CD14-positive monocyte (primary cell): ENCODE results near the gene CTBP2. TPM values are rescaled to one million over a fixed set of nuclear protein-coding genes. Genes with fewer than 3 reads are reported as not detected.

Source experiments
- DNase-seq, 3 donors: peaks; one replicate each; pipeline ENCODE4 v3.0.0-alpha.2; 2011 to 2022
- H2AFZ ChIP-seq: 2 replicates; pipeline ENCODE4 v1.6.0; 2012; ENCODE audit warnings: mild to moderate bottlenecking, low read depth, low read length, inconsistent platforms; ENCODE audit not compliant: insufficient read depth, poor library complexity, severe bottlenecking
- H3K27ac ChIP-seq, 2 donors: 1 replicate in 1 of 2; 2 replicates in 1 of 2; pipeline ENCODE4 v1.5.1; 2012 to 2013; ENCODE audit warnings: low read length in 2 of 2, control low read depth in 1 of 2, inconsistent platforms in 1 of 2, low read depth in 1 of 2, mild to moderate bottlenecking in 1 of 2
- H3K27me3 ChIP-seq, 2 donors: one replicate each; pipeline versions ENCODE4 v1.6.0 to v1.6.1; 2011 to 2013; ENCODE audit warnings: low read length in 2 of 2; ENCODE audit not compliant: control insufficient read depth in 2 of 2, insufficient read depth in 2 of 2
- H3K36me3 ChIP-seq, 2 donors: replicated peaks in 1 of 2; 1 replicate in 1 of 2; 2 replicates in 1 of 2; pipeline versions ENCODE4 v1.5.1 to v1.6.1; 2012 to 2013; ENCODE audit warnings: low read length in 2 of 2, control low read depth in 1 of 2, inconsistent platforms in 1 of 2, mild to moderate bottlenecking in 1 of 2; ENCODE audit not compliant: insufficient read depth in 2 of 2, control insufficient read depth in 1 of 2
- H3K4me1 ChIP-seq, 2 donors: 1 replicate in 1 of 2; 2 replicates in 1 of 2; pipeline versions ENCODE4 v1.5.1 to v1.6.1; 2012 to 2013; ENCODE audit warnings: low read length in 2 of 2, control low read depth in 1 of 2, inconsistent platforms in 1 of 2, mild to moderate bottlenecking in 1 of 2, moderate library complexity in 1 of 2; ENCODE audit not compliant: insufficient read depth in 2 of 2, control insufficient read depth in 1 of 2
- H3K4me2 ChIP-seq: replicated peaks from 2 replicates; pipeline ENCODE3; 2012; ENCODE audit warnings: low read length, moderate library complexity, mild to moderate bottlenecking; ENCODE audit not compliant: poor library complexity, severe bottlenecking; ENCODE audit errors: extremely low read depth
- H3K4me3 ChIP-seq, 3 experiments: fragments of 200-600 bp in 1 of 3; sonication (generic) in 1 of 3; replicated peaks in 1 of 3; 1 replicate in 2 of 3; 2 replicates in 1 of 3; pipeline ENCODE4 v1.5.1; 2011 to 2013; ENCODE audit warnings: low read length in 3 of 3, mild to moderate bottlenecking in 3 of 3, control low read depth in 2 of 3, low read depth in 2 of 3, inconsistent platforms in 1 of 3, moderate library complexity in 1 of 3
- H3K79me2 ChIP-seq: 2 replicates; pipeline ENCODE4 v1.6.0; 2012; ENCODE audit warnings: mild to moderate bottlenecking, control low read depth, inconsistent platforms, low read length, moderate library complexity; ENCODE audit not compliant: insufficient read depth
- H3K9ac ChIP-seq: 2 replicates; pipeline ENCODE4 v1.6.0; 2017; ENCODE audit warnings: low read length, mild to moderate bottlenecking; ENCODE audit not compliant: insufficient read depth, poor library complexity, severe bottlenecking
- H3K9me3 ChIP-seq, 2 donors: replicated peaks in 1 of 2; 1 replicate in 1 of 2; 2 replicates in 1 of 2; pipeline versions ENCODE4 v1.5.1 to v1.6.1; 2012 to 2013; ENCODE audit warnings: low read length in 2 of 2, control low read depth in 1 of 2; ENCODE audit not compliant: control insufficient read depth in 1 of 2, insufficient read depth in 1 of 2
- H4K20me1 ChIP-seq: 2 replicates; pipeline ENCODE4 v1.6.0; 2012; ENCODE audit warnings: mild to moderate bottlenecking, low read length, control low read depth, moderate library complexity; ENCODE audit not compliant: insufficient read depth
- H3K27ac Mint-ChIP-seq, 7 donors: one replicate each; pipeline ENCODE4 v1.8.0; 2020; ENCODE audit warnings: mild to moderate bottlenecking in 7 of 7, mixed read lengths in 7 of 7, moderate library complexity in 6 of 7, inconsistent platforms in 2 of 7
- H3K27me3 Mint-ChIP-seq, 3 donors: one replicate each; pipeline ENCODE4 v1.8.0; 2021 to 2022; ENCODE audit warnings: low read depth in 3 of 3, mild to moderate bottlenecking in 3 of 3, mixed read lengths in 3 of 3, moderate library complexity in 3 of 3, inconsistent platforms in 1 of 3
- H3K36me3 Mint-ChIP-seq, 2 donors: one replicate each; pipeline ENCODE4 v1.8.0; 2020; ENCODE audit warnings: mixed read lengths in 2 of 2, inconsistent platforms in 1 of 2, mild to moderate bottlenecking in 1 of 2
- H3K4me1 Mint-ChIP-seq: one replicate; pipeline ENCODE4 v1.8.0; 2020; ENCODE audit warnings: mild to moderate bottlenecking, mixed read lengths
- H3K4me3 Mint-ChIP-seq, 2 donors: one replicate each; pipeline ENCODE4 v1.8.0; 2020; ENCODE audit warnings: mild to moderate bottlenecking in 2 of 2, mixed read lengths in 2 of 2, moderate library complexity in 1 of 2
- H3K9me3 Mint-ChIP-seq, 7 donors: one replicate each; pipeline ENCODE4 v1.8.0; 2020 to 2022; ENCODE audit warnings: mixed read lengths in 7 of 7, mild to moderate bottlenecking in 6 of 7, moderate library complexity in 6 of 7, inconsistent platforms in 2 of 7
- CTCF ChIP-seq: fragments of 200-600 bp; IDR thresholded peaks from one replicate; pipeline ENCODE4 v1.8.0; 2022; ENCODE audit warnings: antibody characterized with exemption, mild to moderate bottlenecking
- WGBS: methylation state at CpG from one replicate; pipeline ENCODE4 v1.1.5; 2013; ENCODE audit warnings: missing lambda C conversion rate; ENCODE audit not compliant: insufficient coverage; 5-methylcytosine and 5-hydroxymethylcytosine counted together
- intact Hi-C, 2 donors: fragments of 100-400 bp; cut with micrococcal nuclease; formaldehyde crosslinking; loops; one replicate each; pipeline versions ENCODE4 v1.15.0 to v1.15.1; 2023
- polyA plus RNA-seq, 3 donors: library from polyadenylated mRNA; depleted of rRNA in 1 of 3; unstranded in 2 of 3; stranded (reverse) in 1 of 3; fragments of 300-500 nt in 2 of 3; fragments of >200 nt in 1 of 3; fragmentation: Illumina TruSeq in 2 of 3; gene quantifications; 1 replicate in 2 of 3; 2 replicates in 1 of 3; pipeline ENCODE4 v1.2.3, GENCODE V29; 2012 to 2021

Gene CTBP2
- polyA plus RNA-seq, 3 donors = 40.9 to 87.1 (median 41.1) TPM

- no peak for TF ChIP-seq CTCF
These were observed 33.3 kb downstream of the CTBP2 start for GRCh38 chr10:125127110-125127509.

GRCh38 chr10:125125951-125126735 lies 34.2 kb downstream of the CTBP2 start:
- H4K20me1 ChIP-seq = peaks cover 100% of the 10 kb centered on the region
- no peaks in the 10 kb centered on the region for H3K27me3 Mint-ChIP-seq
- H3K4me1 ChIP-seq = no peaks in the 10 kb centered on the region
- no peak overlapping the region for H3K27ac ChIP-seq
- no peak for TF ChIP-seq CTCF
- peaks cover 29 to 56% of the 10 kb centered on the region in 2 donors for H3K36me3 Mint-ChIP-seq
- peaks cover 100% of the 10 kb centered on the region for H3K79me2 ChIP-seq
- H3K27me3 ChIP-seq = no peaks in the 10 kb centered on the region
- H3K27ac Mint-ChIP-seq = peak overlapping the region in 3 of 7 donors; percentile 17 to 77 (median 65)
- H3K36me3 ChIP-seq = peaks cover 19 to 76% of the 10 kb centered on the region in 2 donors
- no peak overlapping the region for H3K9ac ChIP-seq
- intact Hi-C loops = no loop called here
- WGBS = 97% methylated on average over 22 of the region's 22 CpGs
- no peak overlapping the region for H3K4me3 Mint-ChIP-seq
- DNase-seq = no peak
- H3K4me1 Mint-ChIP-seq = peaks cover 16% of the 10 kb centered on the region
- no peak overlapping the region for H3K4me3 ChIP-seq
- no peak overlapping the region for H2AFZ ChIP-seq
- no peak overlapping the region for H3K4me2 ChIP-seq
- no peaks in the 10 kb centered on the region for H3K9me3 Mint-ChIP-seq
- H3K9me3 ChIP-seq = no peaks in the 10 kb centered on the region

More at GRCh38 chr10:125127110-125127509, 33.3 kb downstream of the CTBP2 start:
- H3K4me1 ChIP-seq = no peaks in the 10 kb centered on the region
- no peak overlapping the region for H3K4me3 ChIP-seq
- 100% methylated on average over 1 of the region's 5 CpGs for WGBS
- peaks cover 100% of the 10 kb centered on the region for H4K20me1 ChIP-seq
- intact Hi-C loops = no loop called here
- Mint-ChIP-seq H3K36me3 (peaks cover 38 to 60% of the 10 kb centered on the region in 2 donors), H3K27ac (peak overlapping the region in 2 of 7 donors; percentile 5 to 17), H3K27me3 (no peaks in the 10 kb centered on the region), H3K4me1 (peaks cover 12% of the 10 kb centered on the region), H3K9me3 (peaks cover 0 to 5% (median 0%) of the 10 kb centered on the region in 7 donors), H3K4me3 (no peak overlapping the region)
- H3K9ac ChIP-seq = no peak overlapping the region
- peaks cover 26 to 77% of the 10 kb centered on the region in 2 donors for H3K36me3 ChIP-seq
- H3K9me3 ChIP-seq = peaks cover 0 to 2% of the 10 kb centered on the region in 2 donors
- H3K27ac ChIP-seq = no peak overlapping the region
- no peak overlapping the region for H3K4me2 ChIP-seq
- DNase-seq = no peak
- no peak overlapping the region for H2AFZ ChIP-seq
- H3K79me2 ChIP-seq = peaks cover 100% of the 10 kb centered on the region
- no peaks in the 10 kb centered on the region for H3K27me3 ChIP-seq
